HCT116 (cell line): ENCODE results near the gene LRRIQ4.

Experiments used
- CBX3 ChIP-seq: IDR thresholded peaks from 2 replicates; pipeline ENCODE4 v1.6.1; 2012; ENCODE audit warnings: low read depth
- CTCF ChIP-seq, 3 experiments: fragments of 200-600 bp in 1 of 3; sonication (generic) in 1 of 3; IDR thresholded peaks in 2 of 3; conservative IDR thresholded peaks in 1 of 3; 2 replicates each; pipeline ENCODE4 v1.5.1; 2012 to 2017; ENCODE audit warnings: low read depth in 2 of 3, low read length in 2 of 3, antibody characterized with exemption in 1 of 3, borderline replicate concordance in 1 of 3, control low read depth in 1 of 3, mild to moderate bottlenecking in 1 of 3, mixed read lengths in 1 of 3, mixed run types in 1 of 3, moderate library complexity in 1 of 3; ENCODE audit not compliant: insufficient read depth in 1 of 3
- EGR1 ChIP-seq: IDR thresholded peaks from 2 replicates; pipeline ENCODE4 v1.6.1; 2012; ENCODE audit warnings: low read depth
- ELF1 ChIP-seq: IDR thresholded peaks from 2 replicates; pipeline ENCODE4 v1.6.1; 2012; ENCODE audit warnings: low read depth, borderline replicate concordance
- MAX ChIP-seq: IDR thresholded peaks from 2 replicates; pipeline ENCODE4 v1.6.1; 2012
- POLR2A ChIP-seq: IDR thresholded peaks from 2 replicates; pipeline ENCODE4 v1.7.0; 2011; ENCODE audit warnings: borderline replicate concordance; ENCODE audit not compliant: insufficient read depth, insufficient read length; ENCODE audit errors: extremely low read depth
- REST ChIP-seq: IDR thresholded peaks from 2 replicates; pipeline ENCODE4 v1.6.1; 2012; ENCODE audit warnings: low read depth
- SIN3A ChIP-seq: IDR thresholded peaks from 2 replicates; pipeline ENCODE4 v1.6.1; 2012; ENCODE audit warnings: low read depth
- ZFX ChIP-seq: fragments of 450-650 bp; IDR thresholded peaks from 2 replicates; pipeline ENCODE4 v1.6.1; 2017

- no peak for TF ChIP-seq CTCF (IDR thresholded peaks at IDR 0.05 in 2 of 3, conservative IDR thresholded peaks at IDR 0.05 in 1 of 3; ENCODE audit: borderline replicate concordance in 1 of 3, insufficient read depth in 1 of 3, low read depth in 2 of 3, low read length in 2 of 3)
- no peak for TF ChIP-seq MAX
- no peak for TF ChIP-seq SIN3A
- TF ChIP-seq EGR1: no peak
- no peak for TF ChIP-seq POLR2A
- no peak for TF ChIP-seq REST
- TF ChIP-seq ELF1: no peak
- no peak for TF ChIP-seq CBX3
- TF ChIP-seq ZFX: no peak
Observed at GRCh38 chr3:169838511-169839030, 25.9 kb downstream of the LRRIQ4 start.
